ENCODE data around the gene TUBGCP2. TPM values are rescaled to one million over a fixed set of nuclear protein-coding genes. Genes with fewer than 3 reads are reported as not detected.
"Not testable (repeated sequence)": the region's sequence is repeated elsewhere in the genome, so short reads cannot be mapped to it uniquely, and the experiment has no call there.

Gene TUBGCP2
- polyA plus RNA-seq, 3 donors, result 21.0 to 35.0 (median 26.8) TPM

DNA sequence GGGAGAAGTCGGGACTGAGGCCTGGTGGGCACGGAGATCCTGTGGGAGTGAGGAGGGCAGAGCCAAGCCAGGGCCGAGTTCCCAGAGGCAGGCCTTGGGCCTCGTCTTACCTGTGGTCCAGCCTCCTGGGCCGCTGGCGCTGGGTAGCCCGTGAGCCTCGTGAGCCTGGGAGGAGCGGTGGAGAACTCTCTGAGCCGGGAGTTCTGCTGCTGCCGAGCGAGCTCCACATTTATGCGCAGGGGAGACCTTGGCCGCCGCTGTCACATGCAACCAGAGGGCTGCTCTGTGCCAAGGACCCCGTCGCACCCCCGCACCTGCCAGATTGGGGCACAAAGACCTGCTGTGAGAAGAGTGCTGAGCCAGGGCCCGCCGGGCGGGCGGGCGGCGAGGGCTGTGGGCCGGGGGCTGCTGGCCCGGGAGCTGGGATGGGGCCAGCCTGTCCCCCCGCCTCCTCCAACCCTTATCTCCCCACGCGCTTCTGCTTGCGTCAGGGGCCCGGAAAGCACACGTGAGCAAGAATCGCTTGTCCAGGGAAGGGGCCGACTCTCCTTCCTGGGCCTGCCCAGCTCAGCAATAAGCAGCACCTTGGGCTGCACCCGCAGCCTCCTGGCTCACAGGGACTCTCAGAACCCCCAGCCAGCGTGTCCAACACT is 60.9 kb downstream of the TUBGCP2 start:
- WGBS, 3 donors, result 74 to 80% (median 74%) methylated on average over 30 to 36 of the region's 36 CpGs
- H3K27ac ChIP-seq (ENCODE audit: low read depth, low read length), result no peak overlapping the region

DNA sequence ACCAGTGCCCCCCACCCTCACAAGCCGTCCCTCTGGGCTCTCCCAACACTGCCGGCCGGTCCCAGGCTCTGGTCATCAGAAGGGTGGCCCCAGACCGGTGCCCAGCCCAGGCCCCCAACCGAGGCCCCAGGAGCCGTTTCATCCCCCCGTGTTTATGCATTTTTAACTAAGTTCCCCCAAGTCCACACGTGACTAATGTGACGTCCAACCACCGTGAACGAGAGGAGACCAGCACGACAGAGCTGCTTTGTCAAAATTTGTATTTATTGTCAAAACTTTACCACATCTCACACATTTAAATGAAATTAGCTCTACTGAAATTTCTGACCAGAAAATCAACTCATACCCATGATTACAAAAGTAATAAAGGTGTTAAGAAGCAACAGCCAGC is 62.4 kb downstream of the TUBGCP2 start:
- 43 to 66% (median 61%) methylated on average over 12 of the region's 12 CpGs for WGBS, 3 donors
- no peak overlapping the region for H3K27ac ChIP-seq (ENCODE audit: low read depth, low read length)

DNA sequence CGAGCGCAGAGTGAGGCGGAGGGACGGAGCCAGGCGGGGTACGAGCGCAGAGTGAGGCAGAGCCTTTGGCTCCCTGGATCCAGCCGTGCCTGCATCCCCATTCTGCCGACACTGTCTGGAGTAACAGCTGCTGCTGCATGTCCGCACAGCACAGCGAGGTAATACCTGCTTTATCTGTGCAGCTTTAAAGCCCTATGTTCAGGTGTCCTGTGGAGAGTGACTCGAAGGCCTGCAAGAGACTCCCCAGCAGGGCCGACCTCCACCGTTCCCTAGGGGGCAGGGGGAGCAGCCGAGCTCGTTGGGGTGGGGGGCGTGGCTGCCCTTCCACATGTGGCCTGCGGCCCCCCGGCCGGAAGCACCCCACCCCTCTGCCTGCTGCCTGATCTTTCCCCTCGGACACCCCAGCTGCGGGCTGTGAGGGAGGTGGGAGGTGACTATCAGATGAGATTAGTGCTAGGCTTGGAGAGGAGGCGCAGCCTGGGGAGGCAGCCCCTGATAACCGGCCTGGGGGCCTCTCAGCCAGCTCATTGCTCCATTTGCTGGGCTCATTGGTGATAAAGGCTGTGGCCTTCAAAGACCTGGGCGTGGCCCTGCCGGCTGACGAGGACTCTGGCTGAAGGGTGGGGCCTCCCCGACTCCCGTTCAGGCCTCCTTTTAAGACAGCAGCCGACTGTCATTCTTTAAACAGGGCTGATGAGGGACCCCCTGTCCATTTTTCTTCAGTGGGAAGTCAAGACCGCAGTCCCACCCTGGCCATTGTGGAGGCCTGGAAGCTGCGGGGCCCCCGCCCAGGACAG is 63.0 kb downstream of the TUBGCP2 start:
- 45 to 63% (median 55%) methylated on average over 30 to 33 of the region's 33 CpGs for WGBS, 3 donors
- H3K27ac ChIP-seq (ENCODE audit: low read depth, low read length), result no peak overlapping the region

DNA sequence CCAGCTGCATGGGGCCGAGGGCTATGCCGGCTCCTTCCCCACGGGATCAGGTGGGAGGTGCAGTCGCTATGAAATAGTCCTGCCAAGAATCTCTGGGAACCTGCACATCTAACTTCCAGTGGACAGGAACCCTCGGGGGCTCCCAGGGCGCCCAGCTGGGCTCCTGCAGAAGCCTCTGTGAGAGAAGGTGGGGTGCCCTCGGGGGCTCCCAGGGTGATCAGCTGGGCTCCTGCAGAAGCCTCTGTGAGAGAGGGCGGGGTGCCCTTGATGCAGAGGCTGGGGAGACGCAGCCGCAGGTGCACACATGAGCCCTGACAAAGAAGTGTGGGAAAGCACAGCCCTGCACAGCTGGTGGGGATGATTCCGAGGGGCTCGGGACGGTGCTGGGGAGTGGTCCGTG is 65.1 kb downstream of the TUBGCP2 start:
- H3K27ac ChIP-seq (ENCODE audit: low read depth, low read length), result no peak overlapping the region
- 64 to 70% (median 70%) methylated on average over 13 to 14 of the region's 14 CpGs for WGBS, 3 donors

DNA sequence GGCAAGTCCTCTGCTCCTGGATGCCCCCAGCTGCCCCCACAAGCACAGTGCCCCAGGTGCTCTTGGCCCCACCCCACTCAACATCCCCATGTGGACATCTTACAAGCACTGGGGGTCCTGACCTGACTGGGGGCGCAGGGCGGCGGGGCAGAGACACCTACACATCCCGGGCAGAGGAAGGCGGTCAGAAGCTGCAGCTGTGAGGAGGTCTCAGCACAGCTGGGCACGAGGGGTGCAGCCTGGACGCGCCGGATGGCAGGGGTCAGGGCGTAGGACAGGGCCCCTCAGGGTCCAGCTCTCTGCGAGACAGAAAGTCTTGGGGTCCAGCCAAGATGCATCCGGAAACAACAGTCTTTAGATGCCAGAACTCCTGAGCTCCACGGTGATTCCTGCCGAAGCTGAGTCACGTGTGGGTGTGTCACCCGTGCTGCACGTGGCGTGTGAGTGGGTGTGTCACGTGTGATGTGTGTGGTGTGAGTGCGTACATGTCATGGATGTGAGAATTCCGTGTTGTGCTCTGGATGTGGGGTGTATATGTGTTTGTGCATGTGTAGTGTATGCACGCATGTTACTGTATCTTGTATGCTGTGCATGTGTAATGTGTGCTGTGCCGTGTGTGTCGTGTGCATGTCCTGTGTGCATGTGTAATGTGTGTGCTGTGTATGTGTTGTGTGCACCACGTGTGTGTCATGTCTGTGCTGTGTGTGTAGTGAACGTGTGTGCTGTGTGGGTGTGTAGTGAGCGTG is 65.9 kb downstream of the TUBGCP2 start:
- 69 to 82% (median 76%) methylated on average over 27 of the region's 27 CpGs for WGBS, 3 donors
- H3K27ac ChIP-seq (ENCODE audit: low read depth, low read length), result no peak overlapping the region

DNA sequence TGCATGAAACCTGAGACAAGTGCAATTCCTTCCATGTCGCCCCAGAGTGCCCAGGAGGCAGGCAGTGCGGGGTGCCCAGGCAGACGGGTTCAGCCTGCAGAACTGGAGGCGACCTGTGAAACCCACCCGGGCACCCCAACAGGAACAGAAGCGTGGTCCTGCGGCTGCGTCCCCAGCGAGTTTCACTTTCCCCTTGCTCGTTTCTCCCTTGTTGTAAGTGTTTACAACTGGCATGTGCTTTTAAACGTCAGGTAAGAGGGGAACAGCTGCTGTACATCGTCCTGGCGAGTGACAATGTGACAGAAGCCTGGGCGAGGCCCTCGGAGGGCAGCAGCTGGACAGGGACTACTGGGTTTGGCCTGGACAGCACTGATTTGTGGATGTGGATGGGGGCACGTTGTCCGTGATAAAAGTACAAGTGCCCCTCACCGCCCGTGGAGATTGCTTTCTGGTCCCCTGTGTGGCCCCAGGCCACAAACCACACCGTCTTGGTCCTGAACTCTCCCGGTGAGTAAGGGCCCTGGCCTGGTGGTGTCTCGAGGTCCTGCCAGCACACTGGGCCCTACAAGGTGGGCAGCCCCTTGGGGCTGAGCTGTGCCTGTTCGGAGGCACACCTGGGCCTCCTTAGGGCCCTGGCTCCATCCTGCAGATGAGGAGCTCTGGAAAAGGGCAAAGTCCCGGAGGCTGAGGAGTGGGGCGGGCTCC is 67.0 kb downstream of the TUBGCP2 start:
- WGBS, 3 donors, result 43 to 63% (median 52%) methylated on average over 25 of the region's 25 CpGs
- H3K27ac ChIP-seq (ENCODE audit: low read depth, low read length), result no peak overlapping the region

DNA sequence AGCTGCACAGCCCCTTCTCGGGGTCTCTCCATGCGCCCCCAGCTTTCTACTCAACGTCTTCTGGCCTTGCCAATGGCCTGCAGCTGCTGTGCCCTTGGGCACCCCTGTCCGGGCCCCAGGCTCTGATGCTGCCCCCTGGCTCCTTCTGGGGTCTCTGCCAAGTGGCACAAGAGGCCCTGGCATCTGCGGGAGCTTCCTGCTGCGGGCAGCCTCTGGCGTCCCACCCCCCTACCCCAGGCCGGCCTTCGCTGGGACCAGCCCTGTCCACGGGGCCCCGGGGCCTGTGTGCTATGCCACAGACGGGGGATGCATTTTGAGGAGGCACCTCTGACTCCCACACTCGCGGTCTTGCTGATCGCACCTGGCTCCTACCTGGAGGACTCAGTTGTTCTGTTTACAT is 68.7 kb downstream of the TUBGCP2 start:
- 64 to 75% (median 68%) methylated on average over 15 of the region's 15 CpGs for WGBS, 3 donors
- H3K27ac ChIP-seq (ENCODE audit: low read depth, low read length), result no peak overlapping the region

DNA sequence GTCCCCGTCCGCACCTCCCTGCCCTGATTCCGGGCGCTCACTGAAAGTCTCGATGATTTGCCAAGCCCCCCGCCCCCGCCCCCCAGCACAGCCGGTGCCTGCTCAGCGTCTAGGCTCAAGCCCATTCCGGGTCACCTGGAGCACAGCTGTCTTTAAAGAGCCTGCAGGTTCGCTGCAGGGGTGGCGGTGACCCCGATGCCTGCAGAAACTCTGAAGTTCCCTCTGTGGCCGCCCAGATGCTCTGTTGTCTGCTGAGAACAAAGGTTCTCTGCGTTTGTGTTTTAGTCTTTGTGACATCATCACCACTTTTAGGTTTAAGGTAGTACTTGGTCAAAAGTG is 70.2 kb downstream of the TUBGCP2 start:
- WGBS, 3 donors, result 19 to 51% (median 34%) methylated on average over 15 of the region's 15 CpGs

DNA sequence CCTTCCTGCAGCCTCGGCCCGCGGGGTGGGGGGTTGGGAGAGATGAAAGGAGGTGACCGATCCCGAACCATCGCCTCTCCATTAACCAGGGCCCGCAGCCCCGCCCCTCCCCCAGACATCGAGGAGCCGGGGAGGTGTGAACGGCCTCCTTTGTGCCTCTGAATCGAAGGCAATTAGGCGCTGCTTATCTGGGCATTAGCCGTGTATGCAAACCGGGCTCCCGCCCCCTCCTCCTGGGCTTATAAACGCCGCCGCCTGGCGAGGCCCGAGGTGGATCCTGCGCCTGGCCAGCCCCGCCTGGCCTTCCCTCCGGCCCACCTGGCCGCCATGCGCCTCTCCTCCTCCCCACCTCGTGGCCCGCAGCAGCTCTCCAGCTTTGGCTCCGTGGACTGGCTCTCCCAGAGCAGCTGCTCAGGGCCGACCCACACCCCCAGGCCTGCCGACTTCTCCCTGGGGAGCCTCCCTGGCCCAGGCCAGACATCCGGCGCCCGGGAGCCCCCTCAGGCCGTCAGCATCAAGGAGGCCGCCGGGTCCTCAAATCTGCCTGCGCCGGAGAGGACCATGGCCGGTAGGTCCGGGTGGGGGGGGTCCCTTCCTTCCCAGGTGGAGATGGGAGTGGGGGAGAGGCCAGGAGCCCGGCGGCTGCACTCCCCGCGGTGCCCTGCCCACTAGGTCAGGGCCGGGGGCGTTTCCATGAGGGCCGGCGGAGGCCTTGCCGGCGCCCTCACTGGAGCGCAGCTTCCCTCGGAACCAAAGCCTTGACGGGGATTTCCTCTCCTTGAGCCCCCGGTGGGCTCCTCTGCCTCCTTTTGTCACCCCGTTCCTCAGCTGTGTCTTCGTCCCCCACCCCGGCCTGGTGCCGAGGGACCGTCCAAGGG is 70.8 kb downstream of the TUBGCP2 start, which contains the start of gene VENTX:
VENTX (plus strand) TSS at position 268 of the 878 bp plus-strand sequence; CDS start at position 328, 60 bp downstream.
- no peak within 1 kb of the TSS for H3K27ac ChIP-seq (ENCODE audit: low read depth, low read length)
- WGBS, 3 donors, result 6 to 27% (median 9%) methylated on average over 54 to 60 of the region's 60 CpGs

More for the DNA sequence above, 70.2 kb downstream of the TUBGCP2 start:
- H3K27ac ChIP-seq (ENCODE audit: low read depth, low read length), result no peak overlapping the region

DNA sequence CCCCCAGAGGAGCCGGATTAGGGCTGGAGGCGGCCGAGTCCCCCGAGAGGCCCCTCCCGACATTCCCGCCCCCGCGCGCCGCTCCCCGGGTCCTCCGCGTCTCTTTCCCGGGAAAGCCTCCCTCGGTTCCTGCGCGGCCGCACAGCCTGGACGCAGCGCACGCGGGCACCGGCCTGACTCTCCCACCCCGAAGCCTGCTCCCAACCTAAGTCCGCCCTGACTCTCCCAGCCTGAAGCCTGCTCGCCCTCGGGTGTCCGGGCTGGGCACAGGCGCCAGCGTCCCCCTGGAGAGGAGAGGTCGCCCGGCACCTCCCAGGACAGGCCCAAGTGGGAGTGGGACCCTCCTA is 71.5 kb downstream of the TUBGCP2 start:
- 1 to 6% (median 2%) methylated on average over 26 to 32 of the region's 32 CpGs for WGBS, 3 donors

DNA sequence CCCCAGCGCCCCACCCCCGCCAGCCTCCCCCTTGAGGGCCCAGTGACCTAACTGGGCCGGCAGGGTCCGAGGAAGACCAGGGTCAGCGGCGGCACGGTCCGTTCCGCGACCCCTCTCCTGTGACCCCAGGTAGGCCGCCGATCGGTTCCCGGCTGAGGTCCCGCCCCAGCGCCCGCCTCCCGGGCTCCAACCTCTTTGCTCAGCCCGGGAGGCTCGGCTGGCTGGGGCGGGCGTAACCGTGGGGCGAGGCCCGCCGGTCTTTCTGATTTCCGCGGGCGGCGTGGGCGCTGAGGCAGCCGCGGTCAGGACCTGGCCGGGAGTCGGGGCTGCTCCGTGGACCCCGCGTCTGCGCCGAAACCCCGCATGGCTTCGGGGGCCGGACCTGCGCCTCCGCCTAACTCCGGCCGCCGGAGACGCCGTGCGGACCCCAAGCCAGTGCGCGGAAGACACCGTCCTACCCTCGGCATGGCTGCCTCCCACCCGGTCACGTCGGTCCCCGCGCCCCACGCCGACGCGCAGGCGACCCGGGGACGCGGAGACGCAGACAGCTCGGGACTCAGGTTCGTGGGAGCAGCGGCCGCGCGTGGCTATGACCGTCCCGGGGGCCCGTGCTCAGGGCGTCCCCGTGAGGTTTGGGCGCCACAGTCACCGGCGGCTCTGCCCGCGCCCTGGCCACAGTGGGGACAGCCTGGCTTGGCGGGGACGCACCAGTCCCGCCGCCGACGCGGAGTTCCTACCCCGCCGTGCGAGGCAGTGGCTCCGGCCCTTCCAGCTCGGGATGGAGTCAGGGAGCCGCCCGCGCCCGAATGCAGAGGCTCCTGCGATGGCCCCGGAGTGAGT is 72.1 kb downstream of the TUBGCP2 start:
- H3K27ac ChIP-seq (ENCODE audit: low read depth, low read length), result no peak overlapping the region

More for the DNA sequence above, 71.5 kb downstream of the TUBGCP2 start:
- H3K27ac ChIP-seq (ENCODE audit: low read depth, low read length), result no peak overlapping the region

DNA sequence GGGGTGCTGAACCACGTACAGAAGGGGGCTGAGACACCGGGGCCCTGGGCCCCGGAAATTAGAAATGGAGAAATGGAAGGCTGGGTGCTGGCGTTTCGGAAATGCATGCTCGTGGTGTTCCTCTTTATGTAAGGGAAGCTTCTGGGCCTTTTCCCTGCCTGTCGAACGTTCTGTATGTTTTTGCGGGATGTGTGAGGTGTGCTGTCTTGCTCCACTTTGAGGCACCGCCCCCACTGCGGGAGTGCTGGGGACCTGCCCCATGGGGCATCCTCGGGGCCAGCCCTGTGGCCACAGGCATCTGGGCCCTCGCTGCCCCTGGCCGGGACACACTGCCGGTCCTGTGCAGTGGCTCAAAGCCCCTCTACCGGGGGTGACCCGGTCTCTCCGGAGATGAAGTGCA is 72.7 kb downstream of the TUBGCP2 start:
- H3K27ac ChIP-seq (ENCODE audit: low read depth, low read length), result no peak overlapping the region
- 3 to 4% (median 4%) methylated on average over 17 to 18 of the region's 18 CpGs for WGBS, 3 donors

More for the DNA sequence above, 72.1 kb downstream of the TUBGCP2 start:
- WGBS, 3 donors, result 0 to 2% (median 2%) methylated on average over 72 to 103 of the region's 103 CpGs

DNA sequence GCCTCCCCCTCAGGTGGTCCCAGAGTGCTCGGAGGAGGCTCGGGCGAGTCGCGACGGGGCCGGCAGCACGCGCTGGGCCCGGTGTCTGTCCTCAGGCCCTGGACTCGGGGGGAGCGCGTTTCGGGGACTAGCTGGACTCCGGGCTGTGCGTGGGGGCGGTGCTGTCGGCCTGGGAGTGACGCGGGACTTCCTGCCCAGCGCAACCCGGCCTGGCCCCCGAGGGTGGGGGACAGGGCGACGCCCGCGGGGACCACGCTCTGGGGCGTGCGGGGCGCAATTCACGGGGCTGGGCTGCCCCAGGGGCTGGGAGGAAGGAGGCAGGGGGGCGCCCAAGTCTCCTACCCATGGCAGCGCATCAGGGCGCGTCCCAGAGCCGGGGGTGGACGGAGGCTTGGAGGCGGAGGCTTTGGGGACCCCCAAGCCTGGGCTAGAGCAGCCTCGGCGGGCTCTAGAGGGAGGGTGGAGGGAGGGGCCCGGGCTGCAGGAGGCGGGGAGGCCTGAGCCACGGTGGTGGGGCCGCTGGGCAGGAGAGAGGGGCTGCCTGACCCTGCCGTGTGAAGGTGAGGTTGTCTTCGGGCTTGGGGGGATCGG is 73.3 kb downstream of the TUBGCP2 start:
- 3 to 7% (median 7%) methylated on average over 36 to 48 of the region's 48 CpGs for WGBS, 3 donors
- H3K27ac ChIP-seq (ENCODE audit: low read depth, low read length), result no peak overlapping the region

DNA sequence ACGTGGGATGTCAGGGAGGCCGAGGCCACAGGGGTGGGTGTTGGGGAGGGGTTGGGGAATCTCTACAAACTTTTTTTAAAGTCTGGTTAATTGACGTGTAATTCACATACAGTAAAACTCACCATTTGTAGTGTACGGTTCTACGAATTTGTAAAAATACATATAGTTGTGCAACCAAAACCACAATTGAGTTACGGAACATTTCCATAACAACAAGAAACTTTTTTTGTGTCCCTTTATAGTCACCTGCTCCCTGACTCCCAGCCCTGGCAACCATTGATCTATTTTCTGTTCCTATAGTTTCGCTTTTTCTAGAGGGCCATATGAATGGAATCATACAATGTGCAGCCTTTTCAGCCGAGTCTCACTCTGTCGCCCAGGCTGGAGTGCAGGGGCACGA is 73.9 kb downstream of the TUBGCP2 start:
- WGBS, 3 donors, result 47 to 58% (median 53%) methylated on average over 7 of the region's 10 CpGs
- not testable (repeated sequence) for H3K27ac ChIP-seq (ENCODE audit: low read depth, low read length)

DNA sequence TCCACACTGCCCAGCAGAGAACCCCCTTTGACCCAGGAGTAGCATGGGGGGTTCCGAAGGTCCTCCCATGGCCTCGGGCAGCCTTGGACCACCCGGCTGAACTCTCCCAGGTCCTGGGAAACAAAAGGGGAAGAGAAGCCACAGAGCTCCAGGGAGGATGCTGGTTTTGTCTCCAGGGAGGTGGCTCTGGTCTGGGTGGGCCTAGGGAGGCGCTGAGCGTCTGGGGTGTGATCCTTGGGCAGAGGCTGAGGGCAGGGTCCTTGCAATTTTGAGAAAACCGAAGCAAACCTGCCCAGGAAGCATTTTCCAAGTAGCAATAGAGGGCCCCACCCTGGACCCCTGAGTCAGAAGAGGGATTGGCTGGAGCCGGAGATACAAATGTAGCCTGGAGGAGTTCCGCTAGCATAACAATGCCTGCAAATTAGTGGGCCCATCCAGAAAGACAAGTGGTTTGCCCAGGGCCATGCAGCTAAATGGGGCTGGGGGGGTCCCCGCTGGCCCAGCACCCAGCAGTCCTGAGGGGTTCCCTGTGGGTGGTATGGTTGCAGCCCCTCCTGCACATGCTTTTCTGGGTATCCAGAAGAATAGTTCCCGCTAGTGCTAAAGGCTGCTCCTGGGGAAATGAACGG is 76.6 kb downstream of the TUBGCP2 start:
- no peak overlapping the region for H3K27ac ChIP-seq (ENCODE audit: low read depth, low read length)
- WGBS, 3 donors, result 38 to 61% (median 59%) methylated on average over 11 of the region's 11 CpGs

DNA sequence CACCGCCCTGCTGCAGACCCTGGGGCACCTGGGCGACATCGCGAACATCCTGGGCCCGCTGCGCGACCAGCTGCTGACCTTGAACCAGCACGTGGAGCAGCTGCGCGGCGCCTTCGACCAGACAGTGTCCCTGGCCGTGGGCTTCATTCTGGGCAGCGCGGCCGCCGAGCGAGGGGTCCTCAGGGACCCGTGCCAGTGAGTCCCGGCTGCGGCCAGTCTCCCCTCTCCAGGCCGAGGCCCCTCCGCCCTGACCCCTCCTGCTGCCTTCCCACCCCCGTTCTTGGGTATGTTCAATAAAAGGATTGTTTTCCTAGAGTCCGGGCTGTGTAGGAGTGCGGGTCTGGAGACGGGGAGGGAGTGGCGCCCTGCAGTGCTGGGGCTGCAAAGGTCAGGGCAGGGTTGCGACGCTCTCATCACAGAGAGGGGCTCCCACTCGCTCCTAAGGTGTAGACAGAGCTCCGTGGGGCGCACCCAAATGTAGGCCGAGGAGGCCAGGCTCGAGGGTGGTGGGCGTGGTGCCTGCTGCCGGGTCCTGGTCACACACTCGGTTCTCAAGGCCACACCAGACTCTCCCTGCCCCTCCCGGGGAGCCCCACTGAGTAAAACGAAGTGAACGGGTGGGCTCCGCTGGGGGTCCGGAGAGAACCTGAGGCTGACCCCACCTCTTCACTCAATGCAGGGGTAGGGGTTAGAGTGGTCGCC is 77.3 kb downstream of the TUBGCP2 start:
- H3K27ac ChIP-seq (ENCODE audit: low read depth, low read length), result no peak overlapping the region
- 11 to 29% (median 22%) methylated on average over 34 to 44 of the region's 44 CpGs for WGBS, 3 donors

Data from adipose tissue (tissue), 3 donors.